ENCODE data around the gene TEX44.
A peak's percentile ranks its signal among the peaks of the same experiment; 100 is the strongest.

The TEX44 gene

GRCh38 chr2:231640641-231641111, 48.0 kb downstream of the TEX44 start:
- DNase-seq (ENCODE audit: low spot score) = peak; percentile 93
- peak overlapping the region; percentile 91 to 96 for H3K27ac ChIP-seq
- no peak for TF ChIP-seq CTCF (IDR thresholded peaks at IDR 0.05)
- H3K4me3 ChIP-seq = peak overlapping the region; percentile 39

GRCh38 chr2:231642631-231643494, 50.2 kb downstream of the TEX44 start:
- DNase-seq (ENCODE audit: low spot score) = peak; percentile 98

GRCh38 chr2:231643495-231643888, 50.8 kb downstream of the TEX44 start:
- H3K4me3 ChIP-seq = peak overlapping the region; percentile 60
- no peak for DNase-seq (ENCODE audit: low spot score)
- peak overlapping the region; percentile 91 to 98 for H3K27ac ChIP-seq
- no peak for TF ChIP-seq CTCF (IDR thresholded peaks at IDR 0.05)

More at GRCh38 chr2:231642631-231643494, 50.2 kb downstream of the TEX44 start:
- Histone ChIP-seq H3K4me3 (peak overlapping the region; percentile 60), H3K27ac (peak overlapping the region; percentile 91 to 98)
- no peak for TF ChIP-seq CTCF (IDR thresholded peaks at IDR 0.05)

Data from coronary artery (tissue), 2 donors.